Fibroblast of villous mesenchyme (primary cell): ENCODE results near the gene APOBEC4. TPM values are rescaled to one million over a fixed set of nuclear protein-coding genes. Genes with fewer than 3 reads are reported as not detected.
A peak's percentile ranks its signal among the peaks of the same experiment; 100 is the strongest.

Experiments
- DNase-seq: peaks from one replicate; pipeline ENCODE4 v3.0.0-alpha.2; 2010; ENCODE audit warnings: low read depth
- H3K4me3 ChIP-seq: 2 replicates; pipeline ENCODE4 v1.5.1; 2011; ENCODE audit warnings: low read depth, mild to moderate bottlenecking, low read length
- total RNA-seq: library from RNA; depleted of rRNA; stranded (reverse); fragments of >200 nt; gene quantifications from 2 replicates; pipeline ENCODE4 v1.2.3, GENCODE V29; 2012
- TF ChIP-seq, protein P1 (sequence below): IDR thresholded peaks from 2 replicates; pipeline ENCODE4 v1.5.1; 2012; ENCODE audit warnings: low read depth, mild to moderate bottlenecking, low read length; ENCODE audit not compliant: insufficient read depth

The APOBEC4 gene
- total RNA-seq, 1 donor, result not detected

DNA sequence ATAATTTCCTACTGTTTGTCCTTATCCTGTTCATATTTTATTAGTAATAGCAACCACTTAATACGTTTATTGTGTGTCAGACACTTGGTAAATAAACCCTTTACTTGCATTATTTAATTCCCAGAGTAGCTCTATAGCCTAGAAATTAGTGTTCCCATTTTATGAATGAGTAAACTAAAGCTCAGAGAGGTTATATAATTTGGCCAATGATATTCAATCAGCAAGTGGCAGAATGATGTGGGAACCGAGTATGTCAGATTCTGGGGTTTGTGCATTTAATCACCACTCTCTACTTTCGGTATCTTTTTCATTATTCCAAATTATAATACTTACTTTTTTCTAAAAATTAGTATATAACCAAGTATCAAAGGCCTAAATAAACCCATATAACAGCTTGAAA, 10.9 kb downstream of the APOBEC4 start:
- TF ChIP-seq, protein P1, sequence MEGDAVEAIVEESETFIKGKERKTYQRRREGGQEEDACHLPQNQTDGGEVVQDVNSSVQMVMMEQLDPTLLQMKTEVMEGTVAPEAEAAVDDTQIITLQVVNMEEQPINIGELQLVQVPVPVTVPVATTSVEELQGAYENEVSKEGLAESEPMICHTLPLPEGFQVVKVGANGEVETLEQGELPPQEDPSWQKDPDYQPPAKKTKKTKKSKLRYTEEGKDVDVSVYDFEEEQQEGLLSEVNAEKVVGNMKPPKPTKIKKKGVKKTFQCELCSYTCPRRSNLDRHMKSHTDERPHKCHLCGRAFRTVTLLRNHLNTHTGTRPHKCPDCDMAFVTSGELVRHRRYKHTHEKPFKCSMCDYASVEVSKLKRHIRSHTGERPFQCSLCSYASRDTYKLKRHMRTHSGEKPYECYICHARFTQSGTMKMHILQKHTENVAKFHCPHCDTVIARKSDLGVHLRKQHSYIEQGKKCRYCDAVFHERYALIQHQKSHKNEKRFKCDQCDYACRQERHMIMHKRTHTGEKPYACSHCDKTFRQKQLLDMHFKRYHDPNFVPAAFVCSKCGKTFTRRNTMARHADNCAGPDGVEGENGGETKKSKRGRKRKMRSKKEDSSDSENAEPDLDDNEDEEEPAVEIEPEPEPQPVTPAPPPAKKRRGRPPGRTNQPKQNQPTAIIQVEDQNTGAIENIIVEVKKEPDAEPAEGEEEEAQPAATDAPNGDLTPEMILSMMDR, result no peak
- H3K4me3 ChIP-seq, result no peak overlapping the region
- DNase-seq, result no peak

DNA sequence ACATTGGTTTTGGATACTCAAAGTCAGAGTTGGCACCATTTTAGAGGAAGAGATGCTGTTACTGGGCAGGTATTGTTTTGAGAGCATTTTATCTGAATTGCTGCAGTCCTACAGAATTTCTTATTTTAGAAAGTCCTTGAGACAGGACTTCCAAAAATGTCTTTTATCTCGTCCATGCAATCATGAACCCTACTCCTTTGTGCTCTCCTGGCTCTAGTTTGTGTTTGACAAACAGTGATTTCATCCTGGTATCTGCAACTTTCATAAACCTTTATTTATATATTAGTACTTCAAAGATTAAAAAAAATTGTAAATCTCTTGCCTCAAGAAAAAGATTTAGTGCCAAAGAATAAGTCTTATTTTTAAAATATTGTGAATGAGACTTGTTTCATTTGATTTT, 12.9 kb downstream of the APOBEC4 start:
- TF ChIP-seq, protein P1, result no peak
- DNase-seq, result no peak
- H3K4me3 ChIP-seq, result no peak overlapping the region

DNA sequence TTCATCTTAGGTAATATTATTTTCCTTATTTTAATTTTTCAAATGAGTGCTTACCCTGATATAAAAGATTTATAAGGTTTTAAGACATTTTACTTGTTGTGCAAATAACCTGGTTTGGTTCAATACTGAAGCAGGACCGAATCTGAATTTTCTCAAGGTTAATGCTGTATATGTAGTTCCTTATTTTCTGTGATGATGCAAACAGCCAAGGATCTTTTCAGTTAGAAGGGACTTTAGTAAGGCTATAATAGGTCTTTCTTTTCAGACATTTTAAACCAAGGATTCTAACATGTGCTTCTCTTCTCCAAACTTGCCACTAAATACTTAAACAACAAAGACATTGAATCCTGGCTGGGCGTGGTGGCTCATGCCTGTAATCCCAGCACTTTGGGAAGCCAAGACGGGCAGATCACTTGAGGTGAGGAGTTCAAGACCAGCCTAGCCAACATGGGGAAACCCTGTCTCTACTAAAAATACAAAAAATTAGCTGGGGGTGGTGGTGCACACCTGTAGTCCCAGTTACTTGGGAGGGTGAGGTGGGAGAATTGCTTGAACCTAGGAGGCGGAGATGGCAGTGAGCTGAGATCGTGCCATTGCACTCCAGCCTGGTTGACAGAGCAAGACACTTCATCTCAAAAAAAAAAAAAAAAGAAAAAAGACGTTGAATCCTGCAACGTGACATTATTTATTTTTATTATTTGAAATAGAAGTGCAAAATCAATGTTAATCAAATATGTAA, 14.3 kb downstream of the APOBEC4 start:
- TF ChIP-seq, protein P1, result no peak
- DNase-seq, result no peak
- H3K4me3 ChIP-seq, result no peak overlapping the region

DNA sequence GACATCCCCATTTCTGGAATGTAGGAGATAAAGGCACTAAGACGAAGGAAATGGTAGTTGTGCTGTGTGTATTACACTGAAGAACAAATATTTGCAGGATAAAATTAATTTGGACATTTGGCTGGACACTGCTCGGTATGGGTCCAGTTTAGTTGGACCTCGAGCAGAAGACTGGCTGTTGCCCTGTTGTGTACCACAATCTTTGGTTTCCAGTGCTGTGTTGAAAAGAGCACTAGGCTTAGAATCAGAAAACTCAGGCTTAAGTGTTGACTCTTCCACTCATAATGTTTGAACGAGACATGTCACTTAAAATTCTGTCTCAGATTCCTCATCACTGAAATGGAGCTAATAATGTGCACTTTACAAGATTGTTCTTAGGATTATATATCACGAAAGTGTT, 16.3 kb downstream of the APOBEC4 start:
- H3K4me3 ChIP-seq, result no peak overlapping the region
- DNase-seq, result no peak
- TF ChIP-seq, protein P1, result no peak

DNA sequence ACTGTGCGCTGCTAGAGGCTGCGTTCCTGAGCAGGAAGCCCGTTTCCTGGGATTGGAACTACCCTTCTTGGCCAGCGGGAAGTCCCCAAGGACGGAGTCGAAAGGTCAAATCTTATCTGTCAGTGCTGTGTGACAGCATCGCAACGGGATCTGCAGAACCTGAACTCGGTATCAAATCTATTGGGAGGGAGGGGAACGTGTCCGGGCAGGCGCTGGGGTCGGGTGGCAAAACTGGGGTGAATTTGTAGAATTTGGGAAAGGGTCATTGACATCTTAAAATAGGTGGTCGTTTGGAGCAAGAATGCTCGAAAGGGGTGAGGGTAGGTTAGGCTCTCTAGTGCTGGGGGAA, 16.8 kb downstream of the APOBEC4 start:
- TF ChIP-seq, protein P1, result no peak
- DNase-seq, result no peak
- H3K4me3 ChIP-seq, result peak overlapping the region; percentile 90

DNA sequence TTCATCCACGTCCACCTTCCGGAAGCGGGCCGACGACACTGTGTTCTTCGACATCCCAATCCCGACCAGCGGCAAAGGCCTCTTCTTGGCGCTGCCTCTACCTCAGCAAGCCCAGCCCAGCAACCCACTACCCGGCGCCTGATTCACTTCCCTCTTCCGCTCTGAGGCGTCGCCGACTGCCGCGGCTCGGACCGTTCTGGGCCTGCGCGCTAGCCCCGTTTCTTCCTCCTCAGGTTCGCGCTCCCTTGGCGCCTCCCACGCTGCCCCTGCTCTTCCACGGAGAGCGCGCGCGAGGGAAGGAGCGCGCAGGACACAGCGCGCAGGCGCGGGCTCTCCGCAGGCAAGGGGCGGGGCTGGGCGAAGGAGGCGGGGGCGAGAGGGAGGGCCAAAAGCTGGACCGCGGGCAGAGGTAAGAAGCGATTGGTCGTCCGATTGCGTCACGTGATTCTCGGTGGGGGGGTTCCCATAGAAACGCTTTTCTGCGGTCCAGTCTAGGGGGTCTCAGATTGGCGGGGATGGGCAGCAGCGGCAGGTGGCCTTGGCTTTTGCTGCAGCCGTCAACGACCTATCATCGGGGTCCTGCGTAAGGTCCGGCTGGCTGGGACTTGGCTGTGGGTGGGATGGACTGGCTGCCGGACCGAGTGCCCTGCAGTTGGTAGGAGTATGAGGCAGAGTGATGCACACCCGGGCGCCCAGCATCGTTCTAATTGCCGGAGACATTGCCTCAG, 17.3 kb downstream of the APOBEC4 start, which contains the start of gene ARPC5:
Gene ARPC5 (minus strand): TSS at position 178 of the 728 bp plus-strand sequence. CDS start 124 bp downstream, at position 54.
- peak; percentile 98 for DNase-seq
- peak within 1 kb of the TSS; percentile 90 for H3K4me3 ChIP-seq
- TF ChIP-seq, protein P1, result no peak
